AML-193 (cell line): ENCODE data around the gene PDE8A.
A peak's percentile ranks its signal among the peaks of the same experiment; 100 is the strongest.
"Not testable (repeated sequence)": the region's sequence is repeated elsewhere in the genome, so short reads cannot be mapped to it uniquely, and the experiment has no call there.

ENCODE experiments used
- DNase-seq, 2 experiments: peaks; one replicate each; lab custom pipeline; 2025; lab: John Stamatoyannopoulos, UW

PDE8A gene

GRCh38 chr15:84991014-84991712 is 9.5 kb downstream of the PDE8A start:
- no peak for DNase-seq

GRCh38 chr15:84992157-84992944 is 10.7 kb downstream of the PDE8A start:
- DNase-seq = no peak

- DNase-seq = no peak
These were observed 14.4 kb downstream of the PDE8A start for GRCh38 chr15:84996055-84996454.

- not testable (repeated sequence) for DNase-seq
These were observed 15.1 kb downstream of the PDE8A start for GRCh38 chr15:84996714-84997113.

GRCh38 chr15:84997214-84997613 is 15.6 kb downstream of the PDE8A start:
- not testable (repeated sequence) for DNase-seq

GRCh38 chr15:85000189-85000864 is 18.7 kb downstream of the PDE8A start:
- no peak for DNase-seq

GRCh38 chr15:85000937-85001336 is 19.3 kb downstream of the PDE8A start:
- no peak for DNase-seq

GRCh38 chr15:85002517-85002916 is 20.9 kb downstream of the PDE8A start:
- DNase-seq = no peak

- peak; percentile 78 to 85 for DNase-seq
These were observed 22.1 kb downstream of the PDE8A start for GRCh38 chr15:85003593-85004312.

GRCh38 chr15:85004550-85004949 is 22.9 kb downstream of the PDE8A start:
- DNase-seq = no peak

- DNase-seq = no peak
These were observed 23.7 kb downstream of the PDE8A start for GRCh38 chr15:85005319-85005718.

- no peak for DNase-seq
These were observed 24.1 kb downstream of the PDE8A start for GRCh38 chr15:85005746-85006145.

GRCh38 chr15:85006201-85006600 is 24.5 kb downstream of the PDE8A start:
- DNase-seq = no peak

- no peak for DNase-seq
These were observed 25.0 kb downstream of the PDE8A start for GRCh38 chr15:85006655-85007054.

- DNase-seq = no peak
These were observed 25.5 kb downstream of the PDE8A start for GRCh38 chr15:85007137-85007536.

- DNase-seq = no peak
These were observed 26.2 kb downstream of the PDE8A start for GRCh38 chr15:85007741-85008397.

GRCh38 chr15:85008474-85009260 is 27.0 kb downstream of the PDE8A start:
- DNase-seq = peak; percentile 46 to 49

GRCh38 chr15:85009435-85009834 is 27.8 kb downstream of the PDE8A start:
- no peak for DNase-seq

GRCh38 chr15:85010071-85010385 is 28.4 kb downstream of the PDE8A start:
- DNase-seq = no peak

- peak; percentile 29 to 34 for DNase-seq
These were observed 28.9 kb downstream of the PDE8A start for GRCh38 chr15:85010386-85011159.
